Astrocyte (in vitro differentiated cells and primary cell): Measurements from ENCODE around the gene FBXL16. TPM values are rescaled to one million over a fixed set of nuclear protein-coding genes. Genes with fewer than 3 reads are reported as not detected.

ENCODE experiments used
- DNase-seq: peaks from one replicate; pipeline ENCODE4 v3.0.0-alpha.2; 2010; ENCODE audit warnings: low read depth
- FAIRE-seq: peaks from 2 replicates; lab custom pipeline; 2011; peaks lifted over from hg19 to GRCh38; lab: Jason Lieb, UNC
- H2AFZ ChIP-seq: 2 replicates; pipeline ENCODE4 v1.6.0; 2012; ENCODE audit warnings: low read depth, low read length, inconsistent platforms
- H3K27ac ChIP-seq: 2 replicates; pipeline ENCODE4 v1.5.1; 2011; ENCODE audit warnings: low read depth, low read length, inconsistent platforms
- H3K27me3 ChIP-seq: 2 replicates; pipeline ENCODE4 v1.6.0; 2011; ENCODE audit warnings: low read length, inconsistent platforms; ENCODE audit not compliant: insufficient read depth
- H3K36me3 ChIP-seq: 2 replicates; pipeline ENCODE4 v1.5.1; 2011; ENCODE audit warnings: low read length, inconsistent platforms; ENCODE audit not compliant: insufficient read depth
- H3K4me1 ChIP-seq: 2 replicates; pipeline ENCODE4 v1.5.1; 2011; ENCODE audit warnings: low read length, inconsistent platforms; ENCODE audit not compliant: insufficient read depth
- H3K4me2 ChIP-seq: 2 replicates; pipeline ENCODE4 v1.6.0; 2012; ENCODE audit warnings: low read length, inconsistent platforms
- H3K4me3 ChIP-seq: 2 replicates; pipeline ENCODE4 v1.5.1; 2011; ENCODE audit warnings: low read depth, mild to moderate bottlenecking, low read length, inconsistent platforms; ENCODE audit not compliant: insufficient read depth
- H3K79me2 ChIP-seq: 2 replicates; pipeline ENCODE4 v1.6.0; 2012; ENCODE audit warnings: mild to moderate bottlenecking, low read length, inconsistent platforms; ENCODE audit not compliant: insufficient read depth
- H3K9ac ChIP-seq: 2 replicates; pipeline ENCODE4 v1.6.0; 2012; ENCODE audit warnings: mild to moderate bottlenecking, low read length, inconsistent platforms
- H3K9me3 ChIP-seq: 2 replicates; pipeline ENCODE4 v1.5.1; 2012; ENCODE audit warnings: low read depth, mild to moderate bottlenecking, low read length, inconsistent platforms; ENCODE audit not compliant: insufficient read depth
- H4K20me1 ChIP-seq: 2 replicates; pipeline ENCODE4 v1.6.0; 2012; ENCODE audit warnings: low read length, inconsistent platforms; ENCODE audit not compliant: insufficient read depth
- H3K27ac Mint-ChIP-seq: one replicate; pipeline ENCODE4 v1.8.0; 2021; ENCODE audit warnings: mild to moderate bottlenecking, mixed read lengths; ENCODE audit not compliant: unreplicated experiment
- H3K27me3 Mint-ChIP-seq: one replicate; pipeline ENCODE4 v1.8.0; 2021; ENCODE audit warnings: low read depth, mixed read lengths; ENCODE audit not compliant: unreplicated experiment
- H3K36me3 Mint-ChIP-seq: one replicate; pipeline ENCODE4 v1.8.0; 2021; ENCODE audit warnings: low read depth, mixed read lengths; ENCODE audit not compliant: unreplicated experiment
- H3K4me1 Mint-ChIP-seq: one replicate; pipeline ENCODE4 v1.8.0; 2021; ENCODE audit warnings: low read depth, mixed read lengths; ENCODE audit not compliant: unreplicated experiment
- H3K4me3 Mint-ChIP-seq: one replicate; pipeline ENCODE4 v1.8.0; 2021; ENCODE audit warnings: mild to moderate bottlenecking, moderate library complexity, mixed read lengths; ENCODE audit not compliant: unreplicated experiment
- H3K9me3 Mint-ChIP-seq: one replicate; pipeline ENCODE4 v1.8.0; 2021; ENCODE audit warnings: mild to moderate bottlenecking, mixed read lengths; ENCODE audit not compliant: unreplicated experiment
- EZH2 ChIP-seq: IDR thresholded peaks from 2 replicates; pipeline ENCODE4 v1.6.1; 2012; ENCODE audit warnings: mild to moderate bottlenecking, low read length, inconsistent platforms; ENCODE audit not compliant: insufficient read depth
- total RNA-seq: library from RNA; stranded (reverse); gene quantifications from 2 replicates; pipeline ENCODE4 v1.2.1, GENCODE V29; 2021
- TF ChIP-seq, protein P1 (sequence below): IDR thresholded peaks from 2 replicates; pipeline ENCODE4 v1.5.1; 2011; ENCODE audit warnings: low read depth, mild to moderate bottlenecking, inconsistent platforms, low read length, moderate library complexity; ENCODE audit not compliant: insufficient read depth

FBXL16 gene
- total RNA-seq, 1 donor from 2014 or later: 5.2 TPM

- Histone ChIP-seq H3K36me3 (no peaks in the 10 kb centered on the region), H3K9me3 (no peaks in the 10 kb centered on the region), H2AFZ (no peak overlapping the region), H3K27ac (no peak overlapping the region), H3K4me3 (no peak overlapping the region), H3K27me3 (peaks cover 30% of the 10 kb centered on the region), H3K9ac (no peak overlapping the region), H3K4me2 (peak overlapping the region; percentile 39), H4K20me1 (peaks cover 28% of the 10 kb centered on the region), H3K79me2 (no peaks in the 10 kb centered on the region), H3K4me1 (peaks cover 2% of the 10 kb centered on the region)
- no peaks in the 10 kb centered on the region for H3K36me3 Mint-ChIP-seq
- H3K9me3 Mint-ChIP-seq: peaks cover 2% of the 10 kb centered on the region
- TF ChIP-seq EZH2: peak; percentile 50
- TF ChIP-seq, protein P1, sequence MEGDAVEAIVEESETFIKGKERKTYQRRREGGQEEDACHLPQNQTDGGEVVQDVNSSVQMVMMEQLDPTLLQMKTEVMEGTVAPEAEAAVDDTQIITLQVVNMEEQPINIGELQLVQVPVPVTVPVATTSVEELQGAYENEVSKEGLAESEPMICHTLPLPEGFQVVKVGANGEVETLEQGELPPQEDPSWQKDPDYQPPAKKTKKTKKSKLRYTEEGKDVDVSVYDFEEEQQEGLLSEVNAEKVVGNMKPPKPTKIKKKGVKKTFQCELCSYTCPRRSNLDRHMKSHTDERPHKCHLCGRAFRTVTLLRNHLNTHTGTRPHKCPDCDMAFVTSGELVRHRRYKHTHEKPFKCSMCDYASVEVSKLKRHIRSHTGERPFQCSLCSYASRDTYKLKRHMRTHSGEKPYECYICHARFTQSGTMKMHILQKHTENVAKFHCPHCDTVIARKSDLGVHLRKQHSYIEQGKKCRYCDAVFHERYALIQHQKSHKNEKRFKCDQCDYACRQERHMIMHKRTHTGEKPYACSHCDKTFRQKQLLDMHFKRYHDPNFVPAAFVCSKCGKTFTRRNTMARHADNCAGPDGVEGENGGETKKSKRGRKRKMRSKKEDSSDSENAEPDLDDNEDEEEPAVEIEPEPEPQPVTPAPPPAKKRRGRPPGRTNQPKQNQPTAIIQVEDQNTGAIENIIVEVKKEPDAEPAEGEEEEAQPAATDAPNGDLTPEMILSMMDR: no peak
- no peaks in the 10 kb centered on the region for H3K4me1 Mint-ChIP-seq
- peaks cover 45% of the 10 kb centered on the region for H3K27me3 Mint-ChIP-seq
- FAIRE-seq (no peak), DNase-seq (no peak)
- no peak overlapping the region for H3K27ac Mint-ChIP-seq
- H3K4me3 Mint-ChIP-seq: no peak overlapping the region
These were observed 4.7 kb downstream of the FBXL16 start for GRCh38 chr16:700684-701584.

DNA sequence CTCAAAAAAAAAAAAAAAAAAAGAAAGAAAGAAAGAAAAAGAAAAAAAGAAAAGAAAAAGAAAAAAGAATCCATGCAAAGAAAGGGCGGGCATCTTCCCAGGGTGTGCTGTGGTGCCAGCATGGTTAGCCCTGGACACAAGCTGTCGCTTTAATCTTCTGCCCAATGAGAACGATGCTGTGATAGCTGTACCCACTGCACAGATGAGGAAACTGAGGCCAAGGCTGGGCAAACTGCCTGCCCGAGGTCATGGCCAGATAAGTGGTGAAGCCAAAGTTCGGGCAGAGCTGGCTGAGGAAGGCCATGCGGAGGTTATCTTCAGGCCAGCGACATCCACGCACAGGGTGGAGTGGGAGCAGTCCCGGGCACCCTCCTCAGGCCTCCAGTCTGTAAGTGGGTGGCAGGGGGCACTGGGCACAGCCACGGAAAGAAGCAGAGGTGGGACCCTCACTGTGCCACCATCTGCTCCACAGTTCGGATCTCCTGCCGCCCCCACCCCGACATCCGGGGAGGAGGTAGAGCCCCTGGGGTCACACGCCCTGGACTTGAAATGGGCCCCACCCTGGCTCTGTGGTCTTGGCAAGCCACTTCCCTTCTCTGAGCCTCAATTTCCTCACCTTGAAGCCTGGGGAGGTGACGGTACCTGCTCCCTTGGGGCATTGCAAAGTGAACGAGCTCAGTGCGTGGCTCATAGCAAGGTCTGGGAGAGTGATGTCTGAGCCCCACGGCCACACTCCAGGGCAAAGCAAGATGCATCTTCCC, 6.5 kb downstream of the FBXL16 start:
- DNase-seq: no peak
- Histone ChIP-seq H3K36me3 (no peaks in the 10 kb centered on the region), H3K4me3 (no peak overlapping the region), H3K4me2 (no peak overlapping the region), H3K9me3 (no peaks in the 10 kb centered on the region), H3K27me3 (peaks cover 36% of the 10 kb centered on the region), H3K79me2 (no peaks in the 10 kb centered on the region), H3K9ac (no peak overlapping the region), H4K20me1 (peaks cover 21% of the 10 kb centered on the region), H3K4me1 (no peaks in the 10 kb centered on the region), H2AFZ (no peak overlapping the region), H3K27ac (no peak overlapping the region)
- Mint-ChIP-seq H3K4me3 (no peak overlapping the region), H3K9me3 (peaks cover 2% of the 10 kb centered on the region), H3K4me1 (no peaks in the 10 kb centered on the region), H3K36me3 (no peaks in the 10 kb centered on the region), H3K27me3 (peaks cover 53% of the 10 kb centered on the region), H3K27ac (no peak overlapping the region)
- TF ChIP-seq, protein P1: no peak
- TF ChIP-seq EZH2: no peak
- FAIRE-seq: no peak
